WTC11 (cell line): ENCODE data around the gene UGT2A1. TPM values are rescaled to one million over a fixed set of nuclear protein-coding genes. Genes with fewer than 3 reads are reported as not detected.

Source experiments
- ATAC-seq: fragments of 200-7000 bp; cut with Tn5 transposase; 2 replicates; pipeline ENCODE4 v1.10.0; 2021; ENCODE audit warnings: mild to moderate bottlenecking, moderate library complexity
- CTCF ChIA-PET: fragments of 300-600 bp; sonication (Branson Sonifier 250); formaldehyde crosslinking; loops from one replicate; lab custom pipeline; 2021; ENCODE audit warnings: antibody characterized with exemption; lab: Charles Lee
- POLR2A ChIA-PET: fragments of 350-600 bp; sonication (Branson Sonifier 250); formaldehyde crosslinking; loops from one replicate; lab custom pipeline; 2021; ENCODE audit warnings: antibody characterized with exemption; lab: Charles Lee
- DNase-seq: peaks from one replicate; pipeline ENCODE4 v3.0.0; 2021; ENCODE audit warnings: low spot score
- H3K27ac Mint-ChIP-seq: 2 replicates; pipeline ENCODE4 v1.8.0; 2021; ENCODE audit warnings: mixed read lengths
- H3K27me3 Mint-ChIP-seq: 2 replicates; pipeline ENCODE4 v1.8.0; 2021; ENCODE audit warnings: low read depth, mild to moderate bottlenecking, moderate library complexity, mixed read lengths
- H3K36me3 Mint-ChIP-seq: 2 replicates; pipeline ENCODE4 v1.8.0; 2021; ENCODE audit warnings: mixed read lengths
- H3K4me1 Mint-ChIP-seq: 2 replicates; pipeline ENCODE4 v1.8.0; 2022; ENCODE audit warnings: mixed read lengths
- H3K4me3 Mint-ChIP-seq: 2 replicates; pipeline ENCODE4 v1.8.0; 2021; ENCODE audit warnings: mild to moderate bottlenecking, moderate library complexity, mixed read lengths
- H3K9me3 Mint-ChIP-seq: 2 replicates; pipeline ENCODE4 v1.8.0; 2021; ENCODE audit warnings: mixed read lengths
- ATF1 ChIP-seq: sonication (generic); formaldehyde crosslinking; IDR thresholded peaks from 2 replicates; pipeline ENCODE4 v1.8.1; 2023; ENCODE audit warnings: mild to moderate bottlenecking, moderate library complexity, missing genetic modification reagents
- ELF4 ChIP-seq: sonication (generic); formaldehyde crosslinking; IDR thresholded peaks from 2 replicates; pipeline ENCODE4 v1.8.1; 2022; ENCODE audit warnings: low read depth, mild to moderate bottlenecking, moderate library complexity, missing genetic modification reagents
- ESRRA ChIP-seq: sonication (generic); formaldehyde crosslinking; IDR thresholded peaks from 2 replicates; pipeline ENCODE4 v1.8.1; 2022; ENCODE audit warnings: mild to moderate bottlenecking, missing genetic modification reagents, borderline replicate concordance
- IRF2 ChIP-seq: sonication (generic); formaldehyde crosslinking; IDR thresholded peaks from 2 replicates; pipeline ENCODE4 v1.8.0; 2022; ENCODE audit warnings: low read depth, missing genetic modification reagents, borderline replicate concordance
- NFE2L1 ChIP-seq: sonication (generic); formaldehyde crosslinking; IDR thresholded peaks from 2 replicates; pipeline ENCODE4 v1.8.1; 2023; ENCODE audit warnings: missing genetic modification reagents
- NR2C2 ChIP-seq: sonication (generic); formaldehyde crosslinking; IDR thresholded peaks from 2 replicates; pipeline ENCODE4 v1.8.0; 2022; ENCODE audit warnings: mild to moderate bottlenecking, missing genetic modification reagents
- TEAD1 ChIP-seq: sonication (generic); formaldehyde crosslinking; IDR thresholded peaks from 2 replicates; pipeline ENCODE4 v1.8.0; 2022; ENCODE audit warnings: mild to moderate bottlenecking, missing genetic modification reagents
- ZBTB21 ChIP-seq: sonication (generic); formaldehyde crosslinking; IDR thresholded peaks from 2 replicates; pipeline ENCODE4 v1.8.1; 2023; ENCODE audit warnings: mild to moderate bottlenecking, missing genetic modification reagents, borderline replicate concordance
- ZBTB43 ChIP-seq: sonication (generic); formaldehyde crosslinking; IDR thresholded peaks from 2 replicates; pipeline ENCODE4 v1.8.1; 2023; ENCODE audit warnings: mild to moderate bottlenecking, missing genetic modification reagents
- ZNF219 ChIP-seq: sonication (generic); formaldehyde crosslinking; IDR thresholded peaks from 2 replicates; pipeline ENCODE4 v1.8.0; 2023; ENCODE audit warnings: missing genetic modification reagents, mild to moderate bottlenecking, borderline replicate concordance
- ZNF263 ChIP-seq: sonication (generic); formaldehyde crosslinking; IDR thresholded peaks from 2 replicates; pipeline ENCODE4 v1.8.1; 2022; ENCODE audit warnings: low read depth, mild to moderate bottlenecking, moderate library complexity, missing genetic modification reagents
- total RNA-seq: library from RNA; stranded (reverse); gene quantifications from 3 replicates; pipeline ENCODE4 v1.2.3, GENCODE V29; 2021
- TF ChIP-seq, protein P1 (sequence below): fragments of 250-450 bp; sonication (Bioruptor Pico); IDR thresholded peaks from 2 replicates; pipeline ENCODE4 v1.9.0; 2021; ENCODE audit warnings: mild to moderate bottlenecking, borderline replicate concordance
- TF ChIP-seq, protein P2 (sequence below): sonication (generic); formaldehyde crosslinking; IDR thresholded peaks from 2 replicates; pipeline ENCODE4 v1.8.1; 2022; ENCODE audit warnings: mild to moderate bottlenecking, missing genetic modification reagents, moderate library complexity, borderline replicate concordance
- TF ChIP-seq, protein P3 (sequence below): sonication (generic); formaldehyde crosslinking; IDR thresholded peaks from 2 replicates; pipeline ENCODE4 v1.8.1; 2022; ENCODE audit warnings: missing genetic modification reagents, borderline replicate concordance
- TF ChIP-seq, protein P4 (sequence below): sonication (generic); formaldehyde crosslinking; IDR thresholded peaks from 2 replicates; pipeline ENCODE4 v1.8.0; 2022; ENCODE audit warnings: mild to moderate bottlenecking, missing genetic modification reagents
- TF ChIP-seq, protein P5 (sequence below): sonication (generic); formaldehyde crosslinking; IDR thresholded peaks from 2 replicates; pipeline ENCODE4 v1.8.0; 2023; ENCODE audit warnings: missing genetic modification reagents

UGT2A1 gene
- total RNA-seq, 1 experiment from 2014 or later, result 0.81 TPM

DNA sequence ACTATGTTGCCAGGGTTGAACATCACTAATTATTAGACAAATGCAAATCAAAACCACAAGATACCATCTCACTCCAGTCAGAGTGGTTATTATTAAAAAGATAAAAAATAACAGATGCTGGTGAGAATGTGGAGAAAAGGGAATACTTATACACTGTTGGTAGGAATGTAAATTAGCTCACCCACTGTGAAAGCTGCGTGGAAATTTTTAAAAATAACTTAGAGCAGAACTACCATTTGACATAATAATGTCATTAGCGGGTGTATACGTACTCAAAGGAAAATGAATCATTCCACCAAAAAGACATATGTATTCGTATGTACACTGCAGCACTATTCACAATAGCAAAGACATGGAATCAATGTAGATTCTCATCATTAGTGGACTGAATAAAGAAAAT, 48.6 kb upstream of the UGT2A1 start:
- CTCF ChIA-PET, result no interaction called here
- H3K27me3 Mint-ChIP-seq, result no peaks in the 10 kb centered on the region
- POLR2A ChIA-PET, result no interaction called here
- TF ChIP-seq, protein P1, sequence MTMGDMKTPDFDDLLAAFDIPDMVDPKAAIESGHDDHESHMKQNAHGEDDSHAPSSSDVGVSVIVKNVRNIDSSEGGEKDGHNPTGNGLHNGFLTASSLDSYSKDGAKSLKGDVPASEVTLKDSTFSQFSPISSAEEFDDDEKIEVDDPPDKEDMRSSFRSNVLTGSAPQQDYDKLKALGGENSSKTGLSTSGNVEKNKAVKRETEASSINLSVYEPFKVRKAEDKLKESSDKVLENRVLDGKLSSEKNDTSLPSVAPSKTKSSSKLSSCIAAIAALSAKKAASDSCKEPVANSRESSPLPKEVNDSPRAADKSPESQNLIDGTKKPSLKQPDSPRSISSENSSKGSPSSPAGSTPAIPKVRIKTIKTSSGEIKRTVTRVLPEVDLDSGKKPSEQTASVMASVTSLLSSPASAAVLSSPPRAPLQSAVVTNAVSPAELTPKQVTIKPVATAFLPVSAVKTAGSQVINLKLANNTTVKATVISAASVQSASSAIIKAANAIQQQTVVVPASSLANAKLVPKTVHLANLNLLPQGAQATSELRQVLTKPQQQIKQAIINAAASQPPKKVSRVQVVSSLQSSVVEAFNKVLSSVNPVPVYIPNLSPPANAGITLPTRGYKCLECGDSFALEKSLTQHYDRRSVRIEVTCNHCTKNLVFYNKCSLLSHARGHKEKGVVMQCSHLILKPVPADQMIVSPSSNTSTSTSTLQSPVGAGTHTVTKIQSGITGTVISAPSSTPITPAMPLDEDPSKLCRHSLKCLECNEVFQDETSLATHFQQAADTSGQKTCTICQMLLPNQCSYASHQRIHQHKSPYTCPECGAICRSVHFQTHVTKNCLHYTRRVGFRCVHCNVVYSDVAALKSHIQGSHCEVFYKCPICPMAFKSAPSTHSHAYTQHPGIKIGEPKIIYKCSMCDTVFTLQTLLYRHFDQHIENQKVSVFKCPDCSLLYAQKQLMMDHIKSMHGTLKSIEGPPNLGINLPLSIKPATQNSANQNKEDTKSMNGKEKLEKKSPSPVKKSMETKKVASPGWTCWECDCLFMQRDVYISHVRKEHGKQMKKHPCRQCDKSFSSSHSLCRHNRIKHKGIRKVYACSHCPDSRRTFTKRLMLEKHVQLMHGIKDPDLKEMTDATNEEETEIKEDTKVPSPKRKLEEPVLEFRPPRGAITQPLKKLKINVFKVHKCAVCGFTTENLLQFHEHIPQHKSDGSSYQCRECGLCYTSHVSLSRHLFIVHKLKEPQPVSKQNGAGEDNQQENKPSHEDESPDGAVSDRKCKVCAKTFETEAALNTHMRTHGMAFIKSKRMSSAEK (CRISPR knock-in tag), result no peak
- TF ChIP-seq ESRRA, result no peak
- TF ChIP-seq ZBTB21 (CRISPR knock-in tag), result no peak
- no peak for TF ChIP-seq TEAD1 (CRISPR knock-in tag)
- no peak for TF ChIP-seq IRF2 (CRISPR knock-in tag)
- TF ChIP-seq, protein P2, sequence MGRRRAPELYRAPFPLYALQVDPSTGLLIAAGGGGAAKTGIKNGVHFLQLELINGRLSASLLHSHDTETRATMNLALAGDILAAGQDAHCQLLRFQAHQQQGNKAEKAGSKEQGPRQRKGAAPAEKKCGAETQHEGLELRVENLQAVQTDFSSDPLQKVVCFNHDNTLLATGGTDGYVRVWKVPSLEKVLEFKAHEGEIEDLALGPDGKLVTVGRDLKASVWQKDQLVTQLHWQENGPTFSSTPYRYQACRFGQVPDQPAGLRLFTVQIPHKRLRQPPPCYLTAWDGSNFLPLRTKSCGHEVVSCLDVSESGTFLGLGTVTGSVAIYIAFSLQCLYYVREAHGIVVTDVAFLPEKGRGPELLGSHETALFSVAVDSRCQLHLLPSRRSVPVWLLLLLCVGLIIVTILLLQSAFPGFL (CRISPR knock-in tag), result no peak
- no peak for TF ChIP-seq ZNF219 (CRISPR knock-in tag)
- DNase-seq (no peak), ATAC-seq (no peak)
- no peaks in the 10 kb centered on the region for H3K36me3 Mint-ChIP-seq
- peaks cover 11% of the 10 kb centered on the region for H3K9me3 Mint-ChIP-seq
- H3K4me1 Mint-ChIP-seq, result no peaks in the 10 kb centered on the region
- no peak overlapping the region for H3K4me3 Mint-ChIP-seq
- H3K27ac Mint-ChIP-seq, result no peak overlapping the region

DNA sequence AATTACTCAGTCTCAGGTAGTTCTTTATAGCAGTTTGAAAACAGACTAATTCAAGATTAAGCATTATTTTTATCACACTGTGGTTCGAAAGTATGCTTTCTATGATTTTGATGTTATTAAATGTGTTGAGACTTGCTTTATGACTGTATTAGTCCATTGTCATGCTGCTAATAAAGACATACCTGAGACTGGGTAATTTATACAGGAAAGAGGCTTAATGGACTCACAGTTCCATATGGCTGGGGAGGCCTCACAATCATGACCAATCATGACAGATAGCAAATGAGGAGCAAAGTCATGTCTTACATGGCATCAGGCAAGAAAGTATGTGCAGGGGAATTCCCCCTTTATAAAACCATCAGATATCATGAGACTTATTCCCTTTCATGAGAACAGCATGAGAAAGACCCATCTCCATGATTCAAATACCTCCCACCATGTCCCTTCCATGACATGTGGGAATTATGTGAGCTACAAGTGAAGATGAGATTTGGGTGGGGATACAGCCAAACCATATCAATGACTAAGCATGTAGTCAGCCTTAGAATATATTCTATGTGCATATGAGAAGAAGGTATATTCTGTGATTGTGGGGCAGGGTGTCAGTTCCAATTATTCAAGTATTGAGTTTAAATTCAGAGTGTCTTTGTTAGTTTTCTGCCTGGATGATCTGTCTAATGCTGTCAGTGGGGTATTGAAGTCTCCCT, 44.6 kb upstream of the UGT2A1 start:
- ChIA-PET POLR2A (no interaction called here), CTCF (no interaction called here)
- Mint-ChIP-seq H3K4me1 (no peaks in the 10 kb centered on the region), H3K4me3 (no peak overlapping the region), H3K9me3 (peaks cover 29% of the 10 kb centered on the region), H3K27me3 (no peaks in the 10 kb centered on the region), H3K36me3 (0 out of 2 replicates have a peak, but pooled peaks cover 3% of the 10 kb centered on the region)
- ATAC-seq (no peak), DNase-seq (no peak)
- TF ChIP-seq, protein P3, sequence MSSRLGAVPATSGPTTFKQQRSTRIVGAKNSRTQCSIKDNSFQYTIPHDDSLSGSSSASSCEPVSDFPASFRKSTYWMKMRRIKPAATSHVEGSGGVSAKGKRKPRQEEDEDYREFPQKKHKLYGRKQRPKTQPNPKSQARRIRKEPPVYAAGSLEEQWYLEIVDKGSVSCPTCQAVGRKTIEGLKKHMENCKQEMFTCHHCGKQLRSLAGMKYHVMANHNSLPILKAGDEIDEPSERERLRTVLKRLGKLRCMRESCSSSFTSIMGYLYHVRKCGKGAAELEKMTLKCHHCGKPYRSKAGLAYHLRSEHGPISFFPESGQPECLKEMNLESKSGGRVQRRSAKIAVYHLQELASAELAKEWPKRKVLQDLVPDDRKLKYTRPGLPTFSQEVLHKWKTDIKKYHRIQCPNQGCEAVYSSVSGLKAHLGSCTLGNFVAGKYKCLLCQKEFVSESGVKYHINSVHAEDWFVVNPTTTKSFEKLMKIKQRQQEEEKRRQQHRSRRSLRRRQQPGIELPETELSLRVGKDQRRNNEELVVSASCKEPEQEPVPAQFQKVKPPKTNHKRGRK (CRISPR knock-in tag), result no peak
- TF ChIP-seq, protein P4, sequence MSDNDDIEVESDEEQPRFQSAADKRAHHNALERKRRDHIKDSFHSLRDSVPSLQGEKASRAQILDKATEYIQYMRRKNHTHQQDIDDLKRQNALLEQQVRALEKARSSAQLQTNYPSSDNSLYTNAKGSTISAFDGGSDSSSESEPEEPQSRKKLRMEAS (CRISPR knock-in tag), result no peak
- TF ChIP-seq ZBTB43 (no peak), NR2C2 (no peak), ELF4 (CRISPR knock-in tag) (no peak), ZNF263 (CRISPR knock-in tag) (no peak), NFE2L1 (CRISPR knock-in tag) (no peak), ATF1 (CRISPR knock-in tag) (no peak)
- TF ChIP-seq, protein P5, sequence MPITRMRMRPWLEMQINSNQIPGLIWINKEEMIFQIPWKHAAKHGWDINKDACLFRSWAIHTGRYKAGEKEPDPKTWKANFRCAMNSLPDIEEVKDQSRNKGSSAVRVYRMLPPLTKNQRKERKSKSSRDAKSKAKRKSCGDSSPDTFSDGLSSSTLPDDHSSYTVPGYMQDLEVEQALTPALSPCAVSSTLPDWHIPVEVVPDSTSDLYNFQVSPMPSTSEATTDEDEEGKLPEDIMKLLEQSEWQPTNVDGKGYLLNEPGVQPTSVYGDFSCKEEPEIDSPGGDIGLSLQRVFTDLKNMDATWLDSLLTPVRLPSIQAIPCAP (CRISPR knock-in tag), result no peak
- TF ChIP-seq, all 79 proteins: peak for 0
- no peak overlapping the region for H3K27ac Mint-ChIP-seq
